A549 (cell line): ENCODE results near the gene ZP2. TPM values are rescaled to one million over a fixed set of nuclear protein-coding genes. Genes with fewer than 3 reads are reported as not detected.

ENCODE experiments used
- ATAC-seq, 2 experiments: fragments of 200-7000 bp in 1 of 2; fragments of >200 bp in 1 of 2; cut with Nextera tagmentation in 1 of 2; cut with Tn5 transposase in 1 of 2; 3 replicates each; pipeline versions ENCODE4 v1.8.0 to v1.9.1; 2018 to 2020; ENCODE audit warnings: mild to moderate bottlenecking in 1 of 2, moderate library complexity in 1 of 2
- CTCF ChIA-PET: fragments of 300-600 bp; sonication (Branson Sonifier 250); formaldehyde crosslinking; extraction: SDS; loops from one replicate; lab custom pipeline; 2021; ENCODE audit warnings: antibody characterized with exemption, inconsistent platforms; lab: Yijun Ruan, JAX
- POLR2A ChIA-PET: fragments of 350-600 bp; formaldehyde crosslinking; extraction: SDS; loops from one replicate; lab custom pipeline; 2021; ENCODE audit warnings: antibody characterized with exemption, inconsistent platforms; lab: Yijun Ruan, JAX
- DNase-seq, 2 experiments: peaks; one replicate each; pipeline versions ENCODE4 v3.0.0 to v3.0.0-alpha.2; 2011 to 2016; ENCODE audit warnings: low read depth in 1 of 2, low spot score in 1 of 2
- FAIRE-seq: peaks from 2 replicates; lab custom pipeline; 2011; peaks lifted over from hg19 to GRCh38; lab: Jason Lieb, UNC
- H3K27ac ChIP-seq, 2 experiments: fragments of >200 bp; sonication (Bioruptor Twin); formaldehyde crosslinking; 3 replicates each; pipeline ENCODE4 v1.5.1; 2016 to 2017
- H3K4me1 ChIP-seq: fragments of >200 bp; sonication (Bioruptor Twin); formaldehyde crosslinking; 3 replicates; pipeline ENCODE4 v1.6.1; 2016
- H3K4me2 ChIP-seq: fragments of >200 bp; sonication (Bioruptor Twin); formaldehyde crosslinking; 3 replicates; pipeline ENCODE4 v1.6.1; 2016
- H3K4me3 ChIP-seq: fragments of >200 bp; sonication (Bioruptor Twin); formaldehyde crosslinking; 3 replicates; pipeline ENCODE4 v1.5.1; 2016
- H3K9me3 ChIP-seq: fragments of >200 bp; sonication (Bioruptor Twin); formaldehyde crosslinking; 3 replicates; pipeline ENCODE4 v1.6.1; 2016
- ATOH8 ChIP-seq: fragments of 250-450 bp; sonication (Bioruptor Pico); IDR thresholded peaks from 2 replicates; pipeline ENCODE4 v1.5.0; 2020; ENCODE audit warnings: low read depth, mild to moderate bottlenecking, moderate library complexity
- CHD2 ChIP-seq: fragments of 150-350 bp; IDR thresholded peaks from 2 replicates; pipeline ENCODE4 v1.6.1; 2014; ENCODE audit warnings: low read length; ENCODE audit not compliant: partially characterized antibody
- E2F6 ChIP-seq: IDR thresholded peaks from 2 replicates; pipeline ENCODE4 v1.6.1; 2012; ENCODE audit warnings: low read depth, borderline replicate concordance
- EHF ChIP-seq: fragments of 250-450 bp; sonication (Bioruptor Pico); IDR thresholded peaks from 2 replicates; pipeline ENCODE4 v1.5.0; 2020; ENCODE audit warnings: mild to moderate bottlenecking
- ESRRA ChIP-seq: fragments of 150-350 bp; IDR thresholded peaks from 2 replicates; pipeline ENCODE4 v1.6.1; 2014; ENCODE audit warnings: mild to moderate bottlenecking, low read length, borderline replicate concordance
- FOSB ChIP-seq: fragments of 250-450 bp; sonication (Bioruptor Pico); IDR thresholded peaks from 2 replicates; pipeline ENCODE4 v1.5.0; 2020; ENCODE audit warnings: mild to moderate bottlenecking, moderate library complexity
- HEYL ChIP-seq: fragments of 250-450 bp; sonication (Bioruptor Pico); IDR thresholded peaks from 2 replicates; pipeline ENCODE4 v1.8.0; 2021; ENCODE audit warnings: mild to moderate bottlenecking, moderate library complexity
- HMGXB4 ChIP-seq: fragments of 250-450 bp; sonication (Bioruptor Pico); IDR thresholded peaks from 2 replicates; pipeline ENCODE4 v1.5.0; 2021; ENCODE audit warnings: mild to moderate bottlenecking, moderate library complexity, borderline replicate concordance
- HOXA7 ChIP-seq: fragments of 250-450 bp; sonication (Bioruptor Pico); IDR thresholded peaks from 2 replicates; pipeline ENCODE4 v1.5.0; 2020; ENCODE audit warnings: mild to moderate bottlenecking, moderate library complexity
- JUNB ChIP-seq: fragments of >200 bp; sonication (Bioruptor Twin); formaldehyde crosslinking; IDR thresholded peaks from 2 replicates; pipeline ENCODE4 v1.6.1; 2016
- MAFK ChIP-seq: fragments of 450-650 bp; IDR thresholded peaks from 2 replicates; pipeline ENCODE4 v1.6.1; 2014; ENCODE audit not compliant: partially characterized antibody
- NR3C1 ChIP-seq: fragments of >200 bp; sonication (Bioruptor Twin); formaldehyde crosslinking; IDR thresholded peaks from 3 replicates; pipeline ENCODE4 v1.6.1; 2017
- PBX3 ChIP-seq: IDR thresholded peaks from 2 replicates; pipeline ENCODE4 v1.6.1; 2012
- PHF8 ChIP-seq: fragments of 200-600 bp; sonication (generic); IDR thresholded peaks from 2 replicates; pipeline ENCODE4 v1.6.1; 2016; ENCODE audit warnings: low read depth, mild to moderate bottlenecking, antibody characterized with exemption, moderate library complexity, borderline replicate concordance
- RAD21 ChIP-seq, 2 experiments: fragments of >200 bp in 1 of 2; sonication (Bioruptor Twin) in 1 of 2; formaldehyde crosslinking in 1 of 2; IDR thresholded peaks in 1 of 2; conservative IDR thresholded peaks in 1 of 2; 2 replicates in 1 of 2; 3 replicates in 1 of 2; pipeline ENCODE4 v1.6.1; 2012 to 2018; ENCODE audit warnings: inconsistent platforms in 1 of 2
- RCOR1 ChIP-seq: fragments of 150-350 bp; IDR thresholded peaks from 2 replicates; pipeline ENCODE4 v1.6.1; 2014; ENCODE audit warnings: antibody characterized with exemption, low read length, low read depth
- RNF2 ChIP-seq: fragments of 200-600 bp; sonication (generic); IDR thresholded peaks from 2 replicates; pipeline ENCODE4 v1.6.1; 2016; ENCODE audit warnings: low read depth, mild to moderate bottlenecking, antibody characterized with exemption, moderate library complexity, borderline replicate concordance
- SREBF2 ChIP-seq: fragments of 450-650 bp; IDR thresholded peaks from 2 replicates; pipeline ENCODE4 v1.6.1; 2014; ENCODE audit warnings: mild to moderate bottlenecking, moderate library complexity
- TFCP2L1 ChIP-seq: fragments of 250-450 bp; sonication (Bioruptor Pico); IDR thresholded peaks from 2 replicates; pipeline ENCODE4 v1.5.0; 2021; ENCODE audit warnings: mild to moderate bottlenecking
- ZNF302 ChIP-seq: fragments of 250-450 bp; sonication (Bioruptor Pico); IDR thresholded peaks from 2 replicates; pipeline ENCODE4 v1.9.0; 2021; ENCODE audit warnings: inconsistent platforms, mild to moderate bottlenecking, moderate library complexity
- ZSCAN20 ChIP-seq: fragments of 250-450 bp; sonication (Bioruptor Pico); IDR thresholded peaks from 2 replicates; pipeline ENCODE4 v1.8.0; 2022; ENCODE audit warnings: mild to moderate bottlenecking, moderate library complexity
- WGBS: methylation state at CpG from one replicate; pipeline ENCODE4 v1.1.6; 2017; ENCODE audit errors: missing lambda C conversion rate; 5-methylcytosine and 5-hydroxymethylcytosine counted together
- polyA plus RNA-seq, 4 experiments: library from polyadenylated mRNA; depleted of rRNA in 3 of 4; stranded (reverse); fragments of >200 nt; fragmentation: RNase III in 1 of 4; extraction: RNeasy Plus Mini Kit Qiagen cat#74134 plus additional on column Dnase treatment in 1 of 4; gene quantifications; 2 replicates in 3 of 4; 3 replicates in 1 of 4; pipeline ENCODE4 v1.2.3, GENCODE V29; 2011 to 2017
- TF ChIP-seq, protein P1 (sequence below): IDR thresholded peaks from 2 replicates; pipeline ENCODE4 v1.6.1; 2012

ZP2 gene
- polyA plus RNA-seq, 2 of the 4 experiments (the other 2 are of a cell fraction) = not detected

DNA sequence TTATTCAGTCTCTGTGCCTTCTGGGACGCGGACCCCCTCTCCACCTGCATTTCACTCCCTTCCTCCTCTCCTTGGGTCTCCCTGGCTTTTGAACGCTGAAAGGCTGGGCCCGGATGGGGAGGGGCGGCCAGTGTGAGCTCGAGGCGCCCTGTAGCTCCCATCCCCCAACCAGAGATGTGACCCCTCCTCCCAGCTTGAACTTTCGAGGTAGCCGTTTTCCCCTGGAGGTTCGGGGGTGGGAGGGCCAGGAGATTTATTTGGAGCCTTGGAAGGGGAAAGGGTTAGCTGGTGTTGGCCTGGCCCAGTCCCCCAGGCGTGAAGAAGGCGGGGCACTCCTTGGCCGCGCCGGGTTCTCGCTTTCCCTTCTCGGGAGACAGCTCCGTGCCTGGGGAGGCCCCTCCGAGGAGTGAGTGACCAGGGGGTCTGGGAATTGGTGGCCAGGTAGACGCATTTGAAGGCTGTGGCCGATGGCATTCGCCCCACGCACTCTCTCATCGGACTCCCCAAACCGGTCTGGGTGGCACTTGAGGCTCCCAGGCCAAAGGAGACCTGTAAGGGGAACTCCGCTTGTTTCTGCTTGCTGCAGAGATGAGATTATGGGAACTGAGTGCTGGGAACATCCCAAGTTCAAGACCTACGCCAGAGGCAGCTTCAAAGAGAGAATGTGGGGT, 52.0 kb downstream of the ZP2 start (continued):
- TF ChIP-seq ZNF302 (CRISPR knock-in tag) (no peak), ZSCAN20 (no peak), MAFK (no peak), PBX3 (no peak)

- H3K4me3 ChIP-seq = peak within 1 kb of the TSS; percentile 83
- FAIRE-seq (no peak), DNase-seq (peak; percentile 64 to 75), ATAC-seq (peak; percentile 97 to 99)
- ChIA-PET POLR2A (interaction anchor here (0.9 to 1.3 kb wide), 3 partner anchors 9 to 307 kb away, joined by 3 to 5 read pairs (median 4); no protein-coding TSS in a partner anchor), CTCF (interaction anchor here (0.6 to 10.8 kb wide), 7 partner anchors 30 to 1161 kb away, joined by 3 to 141 read pairs (median 24); partner anchors contain the start of gene CRYM)
- 3% methylated on average over 35 of the region's 59 CpGs for WGBS
- peak within 1 kb of the TSS; percentile 84 to 95 for H3K27ac ChIP-seq
- peak within 1 kb of the TSS; percentile 92 for H3K4me2 ChIP-seq
- H3K4me1 ChIP-seq = peaks cover 25% of the 10 kb centered on the region; the same call in 2 of the 3 replicates
- TF ChIP-seq EHF (CRISPR knock-in tag) (no peak), HMGXB4 (CRISPR knock-in tag) (no peak), ZSCAN20 (no peak), RAD21 (conservative IDR thresholded peaks at IDR 0.05 in 1 of 2, IDR thresholded peaks at IDR 0.05 in 1 of 2) (no peak; a peak in 1 of 5 replicates), ATOH8 (CRISPR knock-in tag) (no peak), TFCP2L1 (no peak), RNF2 (no peak), MAFK (no peak), HEYL (no peak), RCOR1 (no peak), PHF8 (0 out of 2 replicates have a peak, but pooled peaks have one; percentile 18), NR3C1 (no peak), HOXA7 (CRISPR knock-in tag) (no peak), SREBF2 (no peak), ESRRA (no peak), CHD2 (no peak), E2F6 (peak; percentile 42; the same call in 1 of the 2 replicates), FOSB (no peak), JUNB (no peak)
- TF ChIP-seq, protein P1, sequence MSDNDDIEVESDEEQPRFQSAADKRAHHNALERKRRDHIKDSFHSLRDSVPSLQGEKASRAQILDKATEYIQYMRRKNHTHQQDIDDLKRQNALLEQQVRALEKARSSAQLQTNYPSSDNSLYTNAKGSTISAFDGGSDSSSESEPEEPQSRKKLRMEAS = peak; percentile 65
- H3K9me3 ChIP-seq = no peaks in the 10 kb centered on the region
Measured at GRCh38 chr16:21158208-21159110, 52.9 kb downstream of the ZP2 start, which contains the start of gene LDAF1. Gene LDAF1, plus strand, starts transcription at chr16:21158674. Its CDS starts 2,509 bp downstream, at chr16:21161183.
